Kidney (tissue), 14 donors: ENCODE measurements around the gene NHS. TPM values are rescaled to one million over a fixed set of nuclear protein-coding genes. Genes with fewer than 3 reads are reported as not detected.

ENCODE experiments used
- DNase-seq, 5 donors: peaks; one replicate each; pipeline ENCODE4 v3.0.0-alpha.2; 2013 to 2020
- FAIRE-seq: peaks from 2 replicates; lab custom pipeline; 2012; peaks lifted over from hg19 to GRCh38; lab: Jason Lieb, UNC
- H3K27ac ChIP-seq, 2 donors: one replicate each; pipeline ENCODE4 v1.7.0; 2013; ENCODE audit warnings: low read depth in 2 of 2, low read length in 2 of 2, inconsistent platforms in 1 of 2
- H3K27me3 ChIP-seq: one replicate; pipeline ENCODE4 v1.7.1; 2013; ENCODE audit warnings: low read length, inconsistent platforms; ENCODE audit not compliant: control insufficient read depth, insufficient read depth
- H3K36me3 ChIP-seq, 3 donors: one replicate each; pipeline versions ENCODE4 v1.7.0 to v1.7.1; 2013; ENCODE audit warnings: low read length in 3 of 3, control low read depth in 1 of 3, inconsistent platforms in 1 of 3; ENCODE audit not compliant: insufficient read depth in 3 of 3, control insufficient read depth in 2 of 3
- H3K4me1 ChIP-seq, 3 donors: one replicate each; pipeline versions ENCODE4 v1.7.0 to v1.7.1; 2013; ENCODE audit warnings: low read length in 3 of 3, inconsistent platforms in 1 of 3, low read depth in 1 of 3; ENCODE audit not compliant: control insufficient read depth in 2 of 3, insufficient read depth in 2 of 3
- H3K4me3 ChIP-seq, 3 donors: one replicate each; pipeline versions ENCODE4 v1.7.0 to v1.8.1; 2013; ENCODE audit warnings: low read length in 3 of 3, control low read depth in 1 of 3, inconsistent platforms in 1 of 3
- H3K9ac ChIP-seq, 3 donors: one replicate each; pipeline versions ENCODE4 v1.7.0 to v1.7.1; 2013; ENCODE audit warnings: low read length in 3 of 3, control low read depth in 1 of 3, inconsistent platforms in 1 of 3
- H3K9me3 ChIP-seq, 3 donors: one replicate each; pipeline versions ENCODE4 v1.7.0 to v1.7.1; 2013; ENCODE audit warnings: low read length in 3 of 3, control low read depth in 1 of 3, inconsistent platforms in 1 of 3; ENCODE audit not compliant: control insufficient read depth in 2 of 3, insufficient read depth in 1 of 3
- CTCF ChIP-seq: IDR thresholded peaks from 3 replicates; pipeline ENCODE4 v1.5.1; 2012; ENCODE audit warnings: mild to moderate bottlenecking, moderate library complexity, borderline replicate concordance; ENCODE audit not compliant: insufficient read depth; ENCODE audit errors: extremely low read depth
- intact Hi-C: fragments of 100-400 bp; cut with DNase I; formaldehyde crosslinking; loops from one replicate; pipeline ENCODE4 v1.11.1; 2022
- polyA plus RNA-seq: library from polyadenylated mRNA; stranded (reverse); fragments of 350-450 nt; fragmentation: Illumina TruSeq; extraction: RNeasy Lipid Tissue Mini Kit (QIAGEN cat#74804); gene quantifications from one replicate; pipeline ENCODE4 v1.2.3, GENCODE V29; 2014; ENCODE audit warnings: low read depth, low replicate concordance; ENCODE audit not compliant: insufficient read depth
- total RNA-seq: library from RNA; stranded (reverse); fragmentation: NEBNext Ultra II Directional; extraction: Animal tissue kit (Norgen Biotek cat#: 25700); gene quantifications from one replicate; pipeline ENCODE4 v1.2.1, GENCODE V29; 2021
- donor health status: control.
- donor health status: control.
- donor health status: control.
- donor health status: control.
- donor health status: control.
- donor health status: DM: yes; HTN: yes; CAD: no.
- donor health status: Normal renal cell carcinoma (clear cell type).

NHS gene
- total and polyA plus RNA-seq, 2 donors from 2014 or later = 3.1 to 28.9 TPM

GRCh38 chrX:17355976-17356375 is 19.0 kb upstream of the NHS start:
- DNase-seq (no peak), FAIRE-seq (no peak)

GRCh38 chrX:17359500-17359899 is 15.5 kb upstream of the NHS start:
- H3K27me3 ChIP-seq = no peaks in the 10 kb centered on the region
- H3K4me1 ChIP-seq = no peaks in the 10 kb centered on the region
- FAIRE-seq (no peak), DNase-seq (no peak)
- no peak overlapping the region for H3K27ac ChIP-seq
- no peak overlapping the region for H3K4me3 ChIP-seq
- intact Hi-C loops = no loop called here
- no peak overlapping the region for H3K9ac ChIP-seq
- no peaks in the 10 kb centered on the region for H3K36me3 ChIP-seq
- no peak for TF ChIP-seq CTCF
- no peaks in the 10 kb centered on the region for H3K9me3 ChIP-seq

More at GRCh38 chrX:17355976-17356375, 19.0 kb upstream of the NHS start:
- H3K27ac ChIP-seq = no peak overlapping the region
- intact Hi-C loops = no loop called here
- no peaks in the 10 kb centered on the region for H3K9me3 ChIP-seq
- TF ChIP-seq CTCF = no peak
- H3K4me1 ChIP-seq = no peaks in the 10 kb centered on the region
- no peaks in the 10 kb centered on the region for H3K27me3 ChIP-seq
- no peak overlapping the region for H3K4me3 ChIP-seq
- no peaks in the 10 kb centered on the region for H3K36me3 ChIP-seq
- no peak overlapping the region for H3K9ac ChIP-seq

- DNase-seq = peak in 1 of 5 donors; percentile 10
- intact Hi-C loops = no loop called here
- no peak overlapping the region for H3K4me3 ChIP-seq
- H3K27me3 ChIP-seq = no peaks in the 10 kb centered on the region
- no peaks in the 10 kb centered on the region for H3K9me3 ChIP-seq
- TF ChIP-seq CTCF = peak; percentile 12
- no peak for FAIRE-seq
- no peaks in the 10 kb centered on the region for H3K36me3 ChIP-seq
- H3K4me1 ChIP-seq = no peaks in the 10 kb centered on the region
- no peak overlapping the region for H3K9ac ChIP-seq
- H3K27ac ChIP-seq = no peak overlapping the region
Observed at GRCh38 chrX:17361620-17362019, 13.4 kb upstream of the NHS start.

GRCh38 chrX:17368002-17368401 is 7.0 kb upstream of the NHS start:
- Histone ChIP-seq H3K9ac (no peak overlapping the region), H3K4me3 (no peak overlapping the region), H3K9me3 (no peaks in the 10 kb centered on the region), H3K36me3 (no peaks in the 10 kb centered on the region), H3K4me1 (no peaks in the 10 kb centered on the region), H3K27ac (no peak overlapping the region), H3K27me3 (no peaks in the 10 kb centered on the region)
- FAIRE-seq = no peak
- intact Hi-C loops = no loop called here
- TF ChIP-seq CTCF = no peak
- DNase-seq = peak in 2 of 5 donors; percentile 10 to 19
